HG03066 (cell line): ENCODE data around the gene GRIN1.

Source experiments
- ATAC-seq: cut with Tn5 transposase; IDR thresholded peaks from one replicate; pipeline ENCODE4 v1.9.1; 2021; ENCODE audit warnings: low read depth; ENCODE audit not compliant: unreplicated experiment

The GRIN1 gene

DNA sequence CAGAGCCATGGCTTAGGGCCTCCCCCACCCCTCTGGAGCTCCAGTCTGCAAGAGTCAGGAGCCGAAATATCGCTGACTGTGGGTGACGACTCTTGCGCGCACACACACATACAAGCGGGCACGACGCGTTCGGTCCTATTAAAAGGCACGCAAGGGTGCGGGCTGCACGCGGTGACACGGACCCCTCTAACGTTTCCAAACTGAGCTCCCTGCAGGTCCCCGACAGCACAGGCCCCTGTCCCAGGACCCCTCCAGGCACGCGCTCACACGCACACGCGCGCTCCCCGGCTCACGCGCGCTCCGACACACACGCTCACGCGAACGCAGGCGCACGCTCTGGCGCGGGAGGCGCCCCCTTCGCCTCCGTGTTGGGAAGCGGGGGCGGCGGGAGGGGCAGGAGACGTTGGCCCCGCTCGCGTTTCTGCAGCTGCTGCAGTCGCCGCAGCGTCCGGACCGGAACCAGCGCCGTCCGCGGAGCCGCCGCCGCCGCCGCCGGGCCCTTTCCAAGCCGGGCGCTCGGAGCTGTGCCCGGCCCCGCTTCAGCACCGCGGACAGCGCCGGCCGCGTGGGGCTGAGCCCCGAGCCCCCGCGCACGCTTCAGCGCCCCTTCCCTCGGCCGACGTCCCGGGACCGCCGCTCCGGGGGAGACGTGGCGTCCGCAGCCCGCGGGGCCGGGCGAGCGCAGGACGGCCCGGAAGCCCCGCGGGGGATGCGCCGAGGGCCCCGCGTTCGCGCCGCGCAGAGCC is at the start of gene GRIN1:
Gene GRIN1 (plus strand): TSS at position 433 of the 746 bp plus-strand sequence. CDS start 333 bp downstream, outside the sequence.
- no peak for ATAC-seq

- ATAC-seq: no peak
Measured at GRCh38 chr9:137089232-137089947, 49.6 kb upstream of the GRIN1 start.

DNA sequence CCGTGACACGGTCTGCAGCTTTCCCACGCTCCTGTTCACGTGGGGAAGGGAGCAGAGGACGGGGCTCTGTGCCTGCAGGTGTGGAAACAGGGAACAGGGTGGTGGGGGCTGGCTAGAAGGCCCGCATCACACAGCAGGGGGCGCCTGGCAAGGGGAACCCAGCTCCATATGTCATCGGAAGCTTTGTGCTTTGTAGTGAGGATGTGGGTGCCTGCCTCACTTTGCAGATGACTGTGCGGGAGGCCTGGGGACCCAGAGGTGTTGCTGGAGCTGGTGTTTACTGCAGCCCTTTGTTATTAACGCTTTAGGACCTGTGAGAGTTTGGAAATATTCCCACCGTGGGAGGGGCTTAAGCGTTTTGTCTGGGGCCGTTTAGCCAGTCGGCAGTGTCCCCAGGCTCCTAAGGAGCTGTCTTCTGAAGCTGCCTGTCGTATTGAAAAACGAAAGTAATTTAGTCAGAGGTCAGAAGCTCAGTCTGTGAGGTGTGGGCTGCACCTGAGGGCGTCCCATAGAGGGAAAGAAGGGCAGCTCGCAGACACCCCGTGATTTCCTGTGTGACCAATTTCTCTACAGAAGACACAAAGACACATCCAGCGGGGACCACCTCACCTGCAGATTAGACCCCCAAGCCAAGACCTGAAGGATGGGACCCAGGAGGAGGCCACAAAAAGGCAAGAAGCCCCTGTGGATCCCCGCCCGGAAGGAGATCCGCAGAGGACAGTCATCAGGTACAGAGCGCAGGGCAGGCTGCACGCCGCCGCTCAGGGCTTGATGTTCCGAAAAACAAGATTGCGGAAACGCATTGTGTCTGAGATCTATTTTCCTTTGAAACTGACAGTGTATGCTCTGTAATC is 43.1 kb upstream of the GRIN1 start:
- ATAC-seq: peak; percentile 77

- ATAC-seq: no peak
Measured at GRCh38 chr9:137096785-137097546, 42.0 kb upstream of the GRIN1 start.

DNA sequence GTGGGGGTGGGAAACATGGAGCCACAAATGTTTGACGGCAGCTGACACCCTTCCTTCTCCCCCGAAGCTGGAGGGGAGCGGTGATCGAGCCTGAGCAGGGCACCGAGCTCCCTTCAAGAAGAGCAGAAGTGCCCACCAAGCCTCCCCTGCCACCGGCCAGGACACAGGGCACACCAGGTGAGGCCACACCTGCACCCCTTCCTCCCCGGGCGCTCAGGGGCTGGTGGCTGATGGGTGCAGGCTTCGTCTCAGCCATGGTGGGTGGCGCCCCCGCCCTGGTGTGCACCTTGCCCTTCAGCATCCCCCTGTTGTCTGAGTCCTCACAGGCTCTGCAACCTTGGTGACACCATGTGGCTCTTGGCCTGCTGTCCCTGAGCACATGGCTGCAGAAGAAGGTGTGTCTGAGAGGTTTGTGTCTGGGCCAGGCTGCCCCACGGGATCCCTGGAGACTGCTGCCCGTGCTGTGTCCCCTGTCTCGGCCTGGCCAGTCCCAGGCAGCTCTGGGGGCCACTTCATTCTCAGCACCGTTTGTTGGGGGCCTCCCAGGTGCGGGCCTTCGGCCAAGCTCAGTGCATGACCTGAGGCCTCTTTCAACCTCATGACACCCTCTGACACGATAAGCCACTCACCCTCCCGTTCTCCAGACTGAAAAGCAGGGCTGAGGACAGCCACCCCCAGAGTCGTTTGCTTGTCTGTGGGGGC is 41.0 kb upstream of the GRIN1 start:
- no peak for ATAC-seq

DNA sequence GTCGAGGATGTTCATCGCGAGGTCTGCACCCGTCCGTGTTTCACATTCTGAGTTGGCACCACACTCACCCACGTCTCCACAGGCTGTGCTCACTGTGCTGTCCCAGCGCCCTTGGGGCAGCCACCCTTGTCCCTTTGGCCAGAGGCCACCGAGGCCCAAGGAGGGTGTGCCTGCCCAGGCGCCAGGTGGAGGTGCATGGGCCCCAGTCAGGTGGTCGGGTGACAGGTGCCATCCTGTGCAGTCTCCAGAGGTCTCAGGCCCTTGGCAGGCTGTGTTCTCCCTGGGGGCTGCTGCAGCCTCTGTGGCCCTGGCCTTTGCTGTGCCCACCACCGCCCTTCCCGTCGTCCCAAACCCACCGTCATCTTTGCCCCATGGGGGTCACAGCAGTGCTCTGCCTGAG is 39.7 kb upstream of the GRIN1 start:
- no peak for ATAC-seq

DNA sequence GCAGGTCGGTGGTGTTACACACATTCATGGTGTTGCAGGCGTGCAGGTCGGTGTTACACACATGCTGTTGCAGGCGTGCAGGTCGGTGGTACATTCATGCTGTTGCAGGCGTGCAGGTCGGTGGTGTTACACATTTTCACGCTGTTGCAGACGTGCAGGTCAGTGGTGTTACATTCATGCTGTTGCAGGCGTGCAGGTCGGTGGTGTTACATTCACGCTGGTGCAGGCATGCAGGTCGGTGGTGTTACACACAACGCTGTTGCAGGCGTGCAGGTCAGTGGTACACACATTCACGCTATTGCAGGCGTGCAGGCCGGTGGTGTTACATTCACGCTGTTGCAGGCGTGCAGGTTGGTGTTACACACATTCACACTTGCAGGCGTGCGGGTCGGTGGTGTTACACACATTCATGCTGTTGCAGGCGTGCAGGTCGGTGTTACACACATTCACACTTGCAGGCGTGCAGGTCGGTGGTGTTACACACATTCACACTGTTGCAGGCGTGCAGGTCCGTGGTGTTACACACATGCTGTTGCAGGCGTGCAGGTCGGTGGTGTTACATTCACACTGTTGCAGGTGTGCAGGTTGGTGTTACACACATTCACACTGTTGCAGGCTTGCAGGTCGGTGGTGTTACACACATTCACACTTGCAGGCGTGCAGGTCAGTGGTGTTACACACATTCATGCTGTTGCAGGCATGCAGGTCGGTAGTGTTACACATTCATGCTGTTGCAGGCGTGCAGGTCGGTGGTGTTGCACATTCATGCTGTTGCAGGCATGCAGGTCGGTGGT is 35.6 kb upstream of the GRIN1 start:
- ATAC-seq: no peak

- ATAC-seq: no peak
Measured at GRCh38 chr9:137105814-137106661, 32.9 kb upstream of the GRIN1 start.

GRCh38 chr9:137106662-137107250 is 32.2 kb upstream of the GRIN1 start:
- no peak for ATAC-seq

DNA sequence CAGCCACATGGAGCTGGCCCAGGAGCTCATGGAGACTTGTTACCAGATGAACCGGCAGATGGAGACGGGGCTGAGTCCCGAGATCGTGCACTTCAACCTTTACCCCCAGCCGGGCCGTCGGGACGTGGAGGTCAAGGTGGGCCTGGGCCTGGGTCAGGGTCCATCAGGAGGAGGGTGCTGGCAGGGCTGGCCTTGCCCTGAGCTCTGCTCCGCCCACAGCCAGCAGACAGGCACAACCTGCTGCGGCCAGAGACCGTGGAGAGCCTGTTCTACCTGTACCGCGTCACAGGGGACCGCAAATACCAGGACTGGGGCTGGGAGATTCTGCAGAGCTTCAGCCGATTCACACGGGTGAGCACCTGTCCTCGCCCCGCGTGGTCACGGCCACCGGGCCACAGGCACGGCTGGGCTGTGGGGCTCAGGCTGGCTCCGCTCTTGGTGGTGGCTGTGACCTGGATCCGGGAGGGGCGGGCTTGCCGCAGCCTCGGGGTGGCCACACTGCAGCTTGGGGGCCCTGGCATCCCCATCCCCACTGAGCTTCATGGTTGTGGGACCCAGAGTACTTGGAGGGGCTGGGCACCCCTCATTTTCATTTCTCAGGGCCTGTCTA is 31.5 kb upstream of the GRIN1 start:
- ATAC-seq: no peak

- ATAC-seq: no peak
Measured at GRCh38 chr9:137107982-137108381, 31.0 kb upstream of the GRIN1 start.

- no peak for ATAC-seq
Measured at GRCh38 chr9:137108608-137109249, 30.2 kb upstream of the GRIN1 start.

DNA sequence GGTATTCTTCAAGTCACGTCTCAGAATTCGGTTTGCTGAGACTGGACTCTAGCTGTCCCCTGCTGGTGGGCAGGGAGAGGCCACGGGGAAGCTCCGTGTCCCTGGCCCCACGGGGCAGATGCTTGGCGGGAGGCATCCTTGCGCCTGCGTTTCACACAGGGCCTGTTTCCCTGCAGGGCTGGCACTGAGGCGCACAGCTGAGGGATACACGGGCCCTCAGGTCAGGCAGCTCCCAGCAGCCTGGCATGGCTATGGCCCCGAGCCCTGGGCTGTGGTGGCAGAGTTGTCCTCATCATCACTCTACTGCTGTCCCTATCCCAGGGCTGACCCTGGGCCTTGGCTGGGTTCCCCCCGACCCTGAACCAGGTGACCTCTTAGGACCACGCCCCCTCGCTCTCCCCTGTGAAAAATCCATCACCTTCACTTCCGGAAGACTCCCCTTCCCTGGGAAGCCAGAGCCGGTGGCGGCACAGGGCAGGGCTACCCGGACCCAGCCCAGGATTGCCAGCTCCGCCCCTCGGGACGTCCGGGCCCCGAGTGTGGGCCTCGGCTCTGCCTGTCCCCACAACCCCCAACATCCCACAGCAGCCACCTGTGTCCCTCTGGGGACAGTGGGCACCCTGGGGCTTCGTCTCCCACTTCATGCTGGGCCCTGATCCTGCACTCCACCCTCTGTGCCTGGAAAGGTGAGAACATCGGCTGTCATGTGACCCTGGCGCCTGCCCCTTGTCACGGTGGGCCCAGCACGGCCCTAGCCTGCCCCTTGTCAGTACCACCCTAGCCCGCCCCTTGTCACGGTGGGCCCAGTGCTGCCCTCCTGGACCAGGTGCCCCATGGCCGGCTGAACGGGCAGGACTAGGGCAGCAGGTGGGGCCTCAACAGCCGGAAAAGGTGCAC is 29.5 kb upstream of the GRIN1 start:
- no peak for ATAC-seq

DNA sequence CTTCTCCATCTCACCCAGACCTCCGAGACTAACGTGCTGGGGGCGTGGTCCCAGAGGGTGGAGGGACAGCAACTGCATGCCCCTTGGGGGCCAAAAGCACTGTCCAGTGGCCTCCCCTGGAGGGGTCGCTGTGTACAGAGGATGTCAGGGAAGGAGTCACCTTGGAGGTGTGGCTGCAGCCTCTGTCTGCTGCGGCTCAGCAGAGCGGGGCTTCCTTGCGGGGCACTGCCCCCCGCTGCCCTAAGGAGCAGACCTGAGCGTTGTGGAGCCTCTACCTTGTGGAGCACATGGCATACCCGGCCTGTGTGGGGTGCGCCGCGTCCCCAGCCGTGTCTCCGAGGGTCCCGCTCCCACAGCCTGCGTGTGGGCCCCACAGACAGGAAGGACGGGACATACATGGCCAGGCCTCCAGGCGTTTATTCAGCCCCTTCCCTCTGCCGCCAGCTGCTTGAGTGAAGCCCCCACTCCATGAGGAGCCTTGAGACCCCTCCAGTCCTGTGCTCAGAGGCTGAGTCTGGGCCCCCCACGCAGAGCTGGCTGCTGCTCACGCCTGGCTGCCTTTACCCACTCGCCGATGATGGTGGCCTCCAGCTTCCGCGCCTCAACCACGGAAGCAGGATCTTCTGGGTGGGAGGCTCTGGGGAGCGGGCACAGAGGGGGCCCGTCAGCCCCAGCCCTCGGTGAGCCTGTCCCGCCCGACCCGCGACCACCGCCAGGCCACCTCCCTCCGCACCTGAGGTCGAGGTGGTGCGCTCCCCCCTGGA is 28.6 kb upstream of the GRIN1 start:
- no peak for ATAC-seq
